NK-92 (cell line): ENCODE results near the gene IDI2.
"Not testable (repeated sequence)": the region's sequence is repeated elsewhere in the genome, so short reads cannot be mapped to it uniquely, and the experiment has no call there.

Experiments used
- DNase-seq: peaks from one replicate; lab custom pipeline; 2025; ENCODE audit not compliant: unreplicated experiment; lab: John Stamatoyannopoulos, UW

The IDI2 gene

DNA sequence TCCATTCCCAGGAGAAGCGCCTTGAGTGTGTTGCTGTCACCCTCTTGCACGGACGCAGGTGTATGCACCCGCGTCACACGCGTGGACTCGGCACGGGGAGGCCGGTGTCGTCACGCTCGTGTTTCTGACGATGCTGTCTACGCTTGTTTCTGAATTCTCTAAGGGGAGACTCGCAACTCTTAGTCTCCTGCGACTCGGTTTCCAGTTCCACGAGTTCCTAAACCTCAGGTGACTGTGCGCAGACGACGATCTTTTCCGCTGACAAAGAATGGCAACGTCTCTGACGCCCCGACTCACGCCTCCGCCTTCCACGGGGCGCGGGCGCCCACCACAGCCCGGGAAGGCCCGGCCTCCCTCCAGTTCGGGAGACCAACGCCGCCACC is 22.7 kb upstream of the IDI2 start:
- no peak for DNase-seq

DNA sequence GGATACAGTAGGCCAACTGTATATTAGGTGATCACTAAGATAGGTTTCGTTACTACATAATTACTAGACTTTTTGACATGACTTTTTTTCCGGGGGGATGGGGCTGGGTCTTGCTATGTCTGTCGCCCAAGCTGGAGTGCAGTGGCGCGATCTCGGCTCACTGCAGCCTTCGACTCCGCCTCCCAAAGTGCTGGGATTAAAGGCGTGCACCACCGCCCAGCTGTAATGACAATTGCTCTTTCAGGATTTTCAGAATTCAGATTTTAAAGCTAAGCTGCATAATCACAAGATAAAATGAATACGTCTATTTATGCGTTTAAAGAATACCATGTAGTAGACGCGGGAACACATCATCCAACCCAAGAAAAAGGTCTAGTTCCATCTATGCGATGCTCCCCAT is 22.3 kb upstream of the IDI2 start:
- no peak for DNase-seq

DNA sequence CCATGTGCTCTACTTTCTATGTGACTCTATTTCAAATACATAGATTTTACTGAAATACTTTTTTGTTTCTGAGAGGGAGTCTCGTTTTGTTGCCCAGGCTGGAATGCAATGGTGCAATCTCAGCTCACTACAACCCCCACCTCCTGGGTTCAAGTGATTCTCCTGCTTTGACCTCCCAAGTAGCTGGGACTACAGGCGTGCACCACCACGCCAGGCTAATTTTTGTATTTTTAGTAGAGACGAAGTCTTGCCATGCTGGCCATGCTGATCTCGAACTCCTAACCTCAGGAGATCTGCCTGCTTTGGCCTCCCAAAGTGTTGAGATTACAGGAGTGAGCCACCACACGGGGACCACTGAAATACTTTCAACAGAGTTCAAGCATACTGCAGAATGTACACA is 19.8 kb upstream of the IDI2 start:
- no peak for DNase-seq

GRCh38 chr10:1044964-1045363 is 19.3 kb upstream of the IDI2 start:
- DNase-seq = no peak

DNA sequence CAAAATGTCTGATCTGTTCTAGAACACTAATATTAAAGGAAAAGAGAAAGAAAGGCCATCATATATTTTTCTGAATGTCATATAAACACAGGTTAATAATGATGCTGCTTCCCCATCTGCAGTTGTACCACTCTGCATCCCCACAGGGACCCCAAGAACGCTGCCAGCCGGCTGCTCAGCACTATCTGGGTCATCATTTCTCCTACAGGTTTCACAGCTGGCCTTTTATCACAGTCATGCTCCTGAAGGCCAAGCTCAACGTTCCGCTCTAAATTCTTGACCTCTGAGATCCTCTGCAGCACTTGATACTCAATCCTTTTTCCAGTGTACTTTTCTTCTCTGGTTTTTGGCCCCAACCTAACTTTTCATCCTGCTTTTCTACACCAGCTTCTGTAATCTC is 18.5 kb upstream of the IDI2 start:
- no peak for DNase-seq

DNA sequence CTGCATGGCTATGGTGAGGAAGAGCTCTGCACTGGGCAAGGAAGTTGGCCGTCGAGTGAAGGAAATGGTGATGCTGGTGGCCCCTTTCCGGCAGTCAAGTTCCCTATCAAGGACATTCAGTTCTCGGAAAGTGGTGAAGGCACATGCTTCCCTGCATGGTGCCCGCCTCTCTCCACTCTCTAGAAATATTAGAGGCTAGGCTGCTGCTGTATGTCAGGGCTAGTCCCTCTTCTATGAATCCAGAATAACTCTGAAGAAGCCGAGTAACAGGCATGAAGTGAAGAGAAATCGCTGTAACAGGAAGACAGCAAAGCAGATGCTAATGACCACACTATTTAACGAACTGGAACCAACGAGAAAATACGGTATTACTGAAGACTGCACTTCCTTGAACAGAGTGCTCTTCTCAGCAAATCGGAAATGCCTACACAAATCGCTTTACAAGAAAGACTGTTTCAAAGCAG is 17.9 kb upstream of the IDI2 start:
- DNase-seq = no peak

DNA sequence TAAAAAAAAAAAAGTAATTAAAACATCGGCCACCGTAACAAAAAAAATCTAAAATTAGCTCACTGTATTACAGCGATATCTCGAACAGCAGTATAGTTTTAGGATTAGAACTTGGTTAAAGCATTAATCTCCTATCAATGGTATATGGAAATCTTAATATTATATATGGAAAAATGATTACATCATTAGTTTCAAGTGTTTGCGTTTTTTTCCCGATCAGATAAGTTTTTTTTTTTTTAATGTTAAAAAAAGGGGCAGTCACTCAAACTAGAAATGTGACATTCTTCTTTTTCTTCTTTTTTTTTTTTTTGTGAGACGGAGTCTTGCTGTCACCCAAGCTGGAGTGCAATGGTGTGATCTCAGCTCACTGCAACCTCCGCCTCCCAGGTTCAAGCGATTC is 15.9 kb upstream of the IDI2 start:
- DNase-seq = no peak

GRCh38 chr10:1040133-1040532 is 14.5 kb upstream of the IDI2 start:
- DNase-seq = no peak

GRCh38 chr10:1038769-1039168 is 13.1 kb upstream of the IDI2 start:
- not testable (repeated sequence) for DNase-seq

- no peak for DNase-seq
Observed at GRCh38 chr10:1037098-1037497, 11.4 kb upstream of the IDI2 start.

- DNase-seq = no peak
Observed at GRCh38 chr10:1036341-1036791, 10.7 kb upstream of the IDI2 start.

- no peak for DNase-seq
Observed at GRCh38 chr10:1035201-1035600, 9.5 kb upstream of the IDI2 start.

GRCh38 chr10:1034758-1035157 is 9.1 kb upstream of the IDI2 start:
- no peak for DNase-seq

DNA sequence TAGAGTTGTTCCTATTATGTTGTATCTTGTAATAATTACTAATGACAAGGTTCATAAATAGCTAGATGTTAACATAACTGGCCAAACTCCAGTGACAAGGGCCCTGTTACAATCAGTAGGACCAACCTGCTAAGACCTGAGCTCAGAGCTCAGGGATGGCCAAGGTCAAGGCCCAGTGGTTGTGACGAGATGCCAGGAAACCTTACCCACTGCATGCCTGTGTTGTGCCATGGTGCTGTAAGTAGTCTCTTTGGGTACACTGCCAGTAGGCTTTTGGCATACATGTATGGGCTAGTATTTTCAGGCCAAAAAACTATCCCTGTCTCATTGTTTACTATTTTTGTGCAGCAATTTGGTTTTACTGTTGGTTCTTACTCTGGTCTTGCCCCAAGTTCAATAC is 7.9 kb upstream of the IDI2 start:
- no peak for DNase-seq

GRCh38 chr10:1029838-1030237 is 4.2 kb upstream of the IDI2 start:
- no peak for DNase-seq

DNA sequence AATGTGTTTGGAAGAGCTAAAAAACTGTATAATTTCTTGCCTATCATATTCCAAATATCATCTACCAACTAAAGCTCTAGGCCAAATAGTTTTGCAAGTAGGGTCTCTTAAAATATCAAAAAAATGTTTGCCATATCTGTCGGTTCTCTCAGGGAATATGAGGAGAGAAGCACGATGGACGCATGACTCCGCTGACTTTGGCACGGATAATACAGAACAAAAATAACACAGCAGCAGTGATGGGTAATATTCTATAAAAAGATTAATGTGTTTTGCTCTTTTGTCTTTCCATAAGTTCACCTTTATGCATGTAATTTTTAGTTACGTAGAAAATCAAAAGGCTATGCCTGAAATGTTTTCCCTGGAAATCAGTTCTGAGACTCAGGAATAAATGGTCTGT is 919 bp upstream of the IDI2 start:
- DNase-seq = no peak

DNA sequence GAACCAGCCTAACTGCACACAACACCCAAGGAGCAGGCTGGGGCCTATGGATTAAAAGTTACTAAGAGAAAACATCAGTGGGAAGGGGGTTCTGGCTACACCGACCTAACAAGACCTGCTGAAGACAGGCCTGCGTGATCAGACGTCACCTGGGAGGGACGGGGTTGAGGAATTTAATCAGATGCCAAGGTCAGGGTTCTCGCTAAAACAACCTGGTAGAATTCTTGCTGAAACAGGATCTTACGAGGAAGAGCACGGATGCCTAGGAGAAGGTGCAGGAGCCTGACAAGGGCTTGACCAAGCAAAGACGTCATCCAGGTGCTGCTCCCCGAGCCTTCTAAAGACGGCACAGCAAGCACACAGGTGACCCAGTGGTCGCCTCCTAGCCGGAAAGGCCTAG is 1.6 kb downstream of the IDI2 start:
- DNase-seq = no peak

GRCh38 chr10:1022413-1022812 is 3.2 kb downstream of the IDI2 start:
- DNase-seq = no peak

DNA sequence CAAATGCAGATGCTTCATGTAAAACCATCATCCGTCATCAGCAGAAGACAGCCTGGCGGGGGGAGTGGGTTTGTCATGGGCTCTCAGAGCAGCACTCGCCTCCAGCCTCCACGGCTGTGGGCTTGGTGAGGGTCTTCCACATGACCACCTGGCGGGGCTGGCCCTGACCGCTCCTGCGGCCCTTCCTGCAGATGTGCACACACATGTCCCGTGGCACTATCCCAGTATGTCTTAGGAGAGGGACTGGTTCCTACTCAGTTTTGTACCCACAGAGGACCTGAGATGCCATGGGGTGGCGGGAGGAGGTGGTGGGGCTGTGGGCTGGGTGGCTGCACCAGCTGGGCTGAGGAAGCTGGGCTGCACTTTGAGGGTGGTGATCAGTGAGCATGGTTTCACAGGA is 4.7 kb downstream of the IDI2 start:
- DNase-seq = no peak

DNA sequence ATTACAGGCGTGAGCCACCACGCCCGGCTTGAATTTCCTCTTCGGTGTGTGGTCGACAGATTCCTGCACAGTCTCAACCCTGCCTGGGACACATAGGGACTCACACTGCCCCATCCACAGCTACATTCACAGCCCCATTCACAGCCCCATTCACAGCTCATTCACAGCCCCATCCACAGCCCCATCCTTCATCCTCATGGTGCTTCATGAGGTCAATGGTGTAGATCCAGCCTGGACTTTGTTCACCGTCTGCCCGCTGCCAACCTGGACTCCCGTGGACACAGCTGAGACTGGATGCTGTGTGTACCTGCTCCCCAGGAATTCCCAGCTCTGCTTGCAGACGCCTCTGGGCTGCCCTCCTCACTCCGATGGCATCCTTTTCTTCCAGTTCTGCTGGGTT is 5.2 kb downstream of the IDI2 start:
- DNase-seq = no peak

DNA sequence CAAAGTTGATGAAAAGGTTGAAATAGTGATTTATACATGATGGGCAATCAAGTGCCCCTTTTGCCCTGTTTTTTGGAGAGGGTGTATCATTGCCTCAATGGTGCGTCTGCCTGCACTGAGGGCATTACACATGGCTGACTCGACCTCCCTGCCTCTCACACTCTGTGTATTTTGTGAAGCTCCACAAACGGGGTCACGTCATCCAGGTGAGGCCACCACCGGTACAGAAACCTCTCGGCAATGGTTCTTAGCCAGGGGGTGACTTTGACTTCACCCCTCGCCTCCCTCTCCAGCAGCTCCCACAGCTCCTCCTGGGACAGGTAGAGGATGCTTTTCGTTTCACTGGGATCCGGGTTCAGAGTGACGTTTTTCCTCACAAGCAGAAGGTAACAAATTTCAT is 6.3 kb downstream of the IDI2 start:
- no peak for DNase-seq

GRCh38 chr10:1015688-1016087 is 10.0 kb downstream of the IDI2 start:
- no peak for DNase-seq

DNA sequence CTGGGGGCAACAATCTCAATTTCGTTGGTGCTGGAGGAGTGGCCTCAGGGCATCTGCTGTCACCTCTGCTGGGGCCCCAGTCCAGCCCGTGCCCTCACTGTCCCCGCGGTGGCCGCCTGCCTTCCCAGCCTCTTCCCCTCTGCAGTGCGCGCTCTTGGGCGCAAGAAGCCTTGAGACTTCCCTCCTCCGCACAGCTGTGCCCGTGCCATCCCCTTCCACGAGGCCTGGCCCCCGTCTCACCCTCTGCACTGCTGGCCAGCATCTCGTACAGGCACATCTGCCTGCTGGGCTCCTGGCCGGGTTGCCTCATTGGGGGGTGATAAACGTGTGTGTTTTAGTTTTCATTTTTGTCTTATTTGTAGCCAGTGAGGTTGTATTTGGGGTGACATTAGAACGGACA is 14.0 kb downstream of the IDI2 start:
- no peak for DNase-seq

GRCh38 chr10:1010703-1011102 is 15.0 kb downstream of the IDI2 start:
- DNase-seq = no peak
